ENCODE data around the gene SGCD. TPM values are rescaled to one million over a fixed set of nuclear protein-coding genes. Genes with fewer than 3 reads are reported as not detected.
A peak's percentile ranks its signal among the peaks of the same experiment; 100 is the strongest.

SGCD gene
- total RNA-seq, 4 donors from 2014 or later: 0.83 to 9.6 (median 1.9) TPM

GRCh38 chr5:156476678-156477077 lies 149.7 kb downstream of the SGCD start:
- H3K27ac ChIP-seq: no peak overlapping the region
- H3K4me1 ChIP-seq: no peaks in the 10 kb centered on the region
- DNase-seq: no peak
- H3K9me3 ChIP-seq: no peaks in the 10 kb centered on the region
- no peaks in the 10 kb centered on the region for H3K36me3 ChIP-seq
- no peak overlapping the region for H3K4me3 ChIP-seq
- TF ChIP-seq CTCF (IDR thresholded peaks at IDR 0.05) (no peak), POLR2A (IDR thresholded peaks at IDR 0.05) (no peak)
- H3K27me3 ChIP-seq: no peaks in the 10 kb centered on the region

- Histone ChIP-seq H3K36me3 (no peaks in the 10 kb centered on the region), H3K4me3 (no peak overlapping the region), H3K9me3 (no peaks in the 10 kb centered on the region), H3K4me1 (no peaks in the 10 kb centered on the region), H3K27me3 (no peaks in the 10 kb centered on the region), H3K27ac (no peak overlapping the region)
- no peak for DNase-seq
- TF ChIP-seq POLR2A (IDR thresholded peaks at IDR 0.05): no peak
- no peak for TF ChIP-seq CTCF (IDR thresholded peaks at IDR 0.05)
These were observed 150.2 kb downstream of the SGCD start for GRCh38 chr5:156477196-156477595.

GRCh38 chr5:156479849-156480248 lies 152.9 kb downstream of the SGCD start:
- Histone ChIP-seq H3K4me1 (no peaks in the 10 kb centered on the region), H3K36me3 (no peaks in the 10 kb centered on the region), H3K27ac (no peak overlapping the region), H3K4me3 (no peak overlapping the region), H3K9me3 (no peaks in the 10 kb centered on the region), H3K27me3 (no peaks in the 10 kb centered on the region)
- peak in 1 of 3 donors; percentile 46 for DNase-seq
- TF ChIP-seq POLR2A (IDR thresholded peaks at IDR 0.05) (no peak), CTCF (IDR thresholded peaks at IDR 0.05) (no peak)

GRCh38 chr5:156481741-156482140 lies 154.8 kb downstream of the SGCD start:
- Histone ChIP-seq H3K9me3 (no peaks in the 10 kb centered on the region), H3K4me3 (no peak overlapping the region), H3K4me1 (no peaks in the 10 kb centered on the region), H3K27me3 (no peaks in the 10 kb centered on the region), H3K36me3 (no peaks in the 10 kb centered on the region), H3K27ac (no peak overlapping the region)
- no peak for DNase-seq
- TF ChIP-seq POLR2A (IDR thresholded peaks at IDR 0.05) (no peak), CTCF (IDR thresholded peaks at IDR 0.05) (no peak)

- peaks cover 0 to 3% (median 0%) of the 10 kb centered on the region in 4 donors for H3K9me3 ChIP-seq
- TF ChIP-seq POLR2A (IDR thresholded peaks at IDR 0.05) (no peak), CTCF (IDR thresholded peaks at IDR 0.05) (no peak)
- no peaks in the 10 kb centered on the region for H3K4me1 ChIP-seq
- H3K36me3 ChIP-seq: no peaks in the 10 kb centered on the region
- H3K4me3 ChIP-seq: no peak overlapping the region
- no peak for DNase-seq
- no peaks in the 10 kb centered on the region for H3K27me3 ChIP-seq
- no peak overlapping the region for H3K27ac ChIP-seq
These were observed 155.9 kb downstream of the SGCD start for GRCh38 chr5:156482818-156483217.
